ENCODE measurements around the gene GID8. TPM values are rescaled to one million over a fixed set of nuclear protein-coding genes. Genes with fewer than 3 reads are reported as not detected.

Gene GID8
- total RNA-seq, 2 experiments from 2014 or later = 39.6 to 46.1 TPM

GRCh38 chr20:62946918-62947317 lies 9.0 kb downstream of the GID8 start:
- ChIA-PET POLR2A (no interaction called here), CTCF (no interaction called here)
- Mint-ChIP-seq H3K27me3 (no peaks in the 10 kb centered on the region), H3K9me3 (no peaks in the 10 kb centered on the region), H3K27ac (no peak overlapping the region), H3K36me3 (ENCODE audit: low read depth) (peaks cover 80% of the 10 kb centered on the region), H3K4me1 (ENCODE audit: low read depth) (peaks cover 18% of the 10 kb centered on the region), H3K4me3 (no peak overlapping the region)
- no peaks in the 10 kb centered on the region for H3K27me3 ChIP-seq (ENCODE audit: control insufficient read depth in 1 of 2, insufficient read depth in 2 of 2, low read length in 2 of 2)
- TF ChIP-seq CTCF (IDR thresholded peaks at IDR 0.05) = no peak
- no peak overlapping the region for H3K4me3 ChIP-seq (ENCODE audit: low read length)
- H3K27ac ChIP-seq (ENCODE audit: low read depth in 1 of 2, low read length in 2 of 2) = no peak overlapping the region
- H3K36me3 ChIP-seq (ENCODE audit: insufficient read depth, low read length) = peaks cover 80% of the 10 kb centered on the region
- H3K9me3 ChIP-seq (ENCODE audit: control insufficient read depth in 1 of 2, insufficient read depth in 1 of 2, low read length in 2 of 2) = no peaks in the 10 kb centered on the region
- intact Hi-C loops (cut with DNase I, micrococcal nuclease) = no loop called here
- peaks cover 13% of the 10 kb centered on the region for H3K4me1 ChIP-seq (ENCODE audit: insufficient read depth, low read length)
- ATAC-seq (ENCODE audit: poor library complexity) = no peak
- DNase-seq = no peak

- Mint-ChIP-seq H3K4me3 (no peak overlapping the region), H3K27me3 (no peaks in the 10 kb centered on the region), H3K27ac (no peak overlapping the region), H3K9me3 (no peaks in the 10 kb centered on the region), H3K36me3 (ENCODE audit: low read depth) (peaks cover 75% of the 10 kb centered on the region), H3K4me1 (ENCODE audit: low read depth) (peaks cover 20% of the 10 kb centered on the region)
- Histone ChIP-seq H3K9me3 (ENCODE audit: control insufficient read depth in 1 of 2, insufficient read depth in 1 of 2, low read length in 2 of 2) (no peaks in the 10 kb centered on the region), H3K4me1 (ENCODE audit: insufficient read depth, low read length) (peaks cover 18% of the 10 kb centered on the region), H3K36me3 (ENCODE audit: insufficient read depth, low read length) (peaks cover 73% of the 10 kb centered on the region), H3K27ac (ENCODE audit: low read depth in 1 of 2, low read length in 2 of 2) (no peak overlapping the region), H3K27me3 (ENCODE audit: control insufficient read depth in 1 of 2, insufficient read depth in 2 of 2, low read length in 2 of 2) (no peaks in the 10 kb centered on the region), H3K4me3 (ENCODE audit: low read length) (no peak overlapping the region)
- intact Hi-C loops (cut with DNase I, micrococcal nuclease) = no loop called here
- TF ChIP-seq CTCF (IDR thresholded peaks at IDR 0.05) = no peak
- ChIA-PET POLR2A (interaction anchor here (0.9 to 1.4 kb wide), 3 partner anchors 10 to 154 kb away, joined by 3 to 6 read pairs (median 3); partner anchors contain the start of genes DIDO1 and GID8), CTCF (interaction anchor here (1.0 to 1.2 kb wide), 2 partner anchors 25 to 61 kb away, joined by 3 to 4 read pairs; no protein-coding TSS in a partner anchor)
- no peak for DNase-seq
- no peak for ATAC-seq (ENCODE audit: poor library complexity)
Observed at GRCh38 chr20:62947532-62948300, 9.8 kb downstream of the GID8 start.

- ChIA-PET POLR2A (interaction anchor here (1.4 kb wide), 1 partner anchor 12 kb away, joined by 6 read pairs; the partner anchor contains the start of gene GID8), CTCF (interaction anchor here (1.2 kb wide), 1 partner anchor 23 kb away, joined by 4 read pairs; no protein-coding TSS in a partner anchor)
- peaks cover 34% of the 10 kb centered on the region for H3K4me1 ChIP-seq (ENCODE audit: insufficient read depth, low read length)
- peaks cover 29% of the 10 kb centered on the region for H3K4me1 Mint-ChIP-seq (ENCODE audit: low read depth)
- peak overlapping the region; percentile 34 for H3K4me3 Mint-ChIP-seq
- H3K9me3 ChIP-seq (ENCODE audit: control insufficient read depth in 1 of 2, insufficient read depth in 1 of 2, low read length in 2 of 2) = peaks cover 0 to under 1% of the 10 kb centered on the region in 2 experiments
- peaks cover 57% of the 10 kb centered on the region for H3K36me3 ChIP-seq (ENCODE audit: insufficient read depth, low read length)
- H3K9me3 Mint-ChIP-seq = no peaks in the 10 kb centered on the region
- no peaks in the 10 kb centered on the region for H3K27me3 Mint-ChIP-seq
- intact Hi-C loops (cut with DNase I, micrococcal nuclease) = no loop called here
- no peak for ATAC-seq (ENCODE audit: poor library complexity)
- no peak overlapping the region for H3K27ac Mint-ChIP-seq
- H3K4me3 ChIP-seq (ENCODE audit: low read length) = no peak overlapping the region
- no peak overlapping the region for H3K27ac ChIP-seq (ENCODE audit: low read depth in 1 of 2, low read length in 2 of 2)
- DNase-seq = no peak
- H3K27me3 ChIP-seq (ENCODE audit: control insufficient read depth in 1 of 2, insufficient read depth in 2 of 2, low read length in 2 of 2) = no peaks in the 10 kb centered on the region
- no peak for TF ChIP-seq CTCF (IDR thresholded peaks at IDR 0.05)
- peaks cover 62% of the 10 kb centered on the region for H3K36me3 Mint-ChIP-seq (ENCODE audit: low read depth)
Observed at GRCh38 chr20:62949153-62949821, 11.3 kb downstream of the GID8 start.

All from CD4-positive, alpha-beta T cell (primary cell).